Omental fat pad (tissue), 4 donors: ENCODE data around the gene SPACDR. TPM values are rescaled to one million over a fixed set of nuclear protein-coding genes. Genes with fewer than 3 reads are reported as not detected.

Source experiments
- ATAC-seq: fragments of 150-250 bp; one replicate; pipeline ENCODE4 v1.9.1; 2016; ENCODE audit warnings: mild to moderate bottlenecking, moderate library complexity; ENCODE audit not compliant: low FRiP score
- DNase-seq: peaks from one replicate; pipeline ENCODE4 v3.0.0-alpha.2; 2019; ENCODE audit warnings: low spot score
- CTCF ChIP-seq, 3 donors: fragments of 450-650 bp; IDR thresholded peaks; one replicate each; pipeline ENCODE4 v1.5.1; 2016 to 2017; ENCODE audit warnings: antibody characterized with exemption in 3 of 3, mild to moderate bottlenecking in 3 of 3, moderate library complexity in 2 of 3
- total RNA-seq, 4 donors: library from RNA; depleted of rRNA; stranded (reverse); fragments of >200 nt; gene quantifications; one replicate each; pipeline ENCODE4 v1.1.0, GENCODE V29; 2016

The SPACDR gene
- total RNA-seq, 4 donors from 2014 or later = 0.84 to 1.3 TPM; not detected in 2

- ATAC-seq (no peak), DNase-seq (no peak)
- no peak for TF ChIP-seq CTCF (IDR thresholded peaks at IDR 0.05)
Observed at GRCh38 chr7:100476903-100477870, 13.1 kb upstream of the SPACDR start.

GRCh38 chr7:100476101-100476780, 12.2 kb upstream of the SPACDR start:
- ATAC-seq = no peak
- no peak for TF ChIP-seq CTCF (IDR thresholded peaks at IDR 0.05)
- DNase-seq = no peak

GRCh38 chr7:100475549-100475948, 11.5 kb upstream of the SPACDR start:
- no peak for TF ChIP-seq CTCF (IDR thresholded peaks at IDR 0.05)
- no peak for DNase-seq
- ATAC-seq = no peak

- ATAC-seq (peak; percentile 74), DNase-seq (no peak)
- no peak for TF ChIP-seq CTCF (IDR thresholded peaks at IDR 0.05)
Observed at GRCh38 chr7:100472854-100473499, 8.9 kb upstream of the SPACDR start.

- TF ChIP-seq CTCF (IDR thresholded peaks at IDR 0.05) = no peak
- DNase-seq = no peak
- peak; percentile 1 for ATAC-seq
Observed at GRCh38 chr7:100472121-100472851, 8.2 kb upstream of the SPACDR start.

GRCh38 chr7:100471021-100471420, 7.0 kb upstream of the SPACDR start:
- DNase-seq = no peak
- no peak for ATAC-seq
- TF ChIP-seq CTCF (IDR thresholded peaks at IDR 0.05) = no peak
